BLaER1 (cell line): ENCODE results near the gene STON1.
"Not testable (repeated sequence)": the region's sequence is repeated elsewhere in the genome, so short reads cannot be mapped to it uniquely, and the experiment has no call there.

Experiments used
- H3K27ac ChIP-seq: shearing (Covaris generic); formaldehyde crosslinking; 2 replicates; pipeline ENCODE4 v1.8.1; 2022
- H3K27me3 ChIP-seq: shearing (Covaris generic); formaldehyde crosslinking; 2 replicates; pipeline ENCODE4 v1.8.1; 2022
- H3K36me3 ChIP-seq: shearing (Covaris generic); formaldehyde crosslinking; 2 replicates; pipeline ENCODE4 v1.8.1; 2022
- H3K4me1 ChIP-seq: shearing (Covaris generic); formaldehyde crosslinking; 2 replicates; pipeline ENCODE4 v1.8.1; 2022
- H3K4me2 ChIP-seq: shearing (Covaris generic); formaldehyde crosslinking; 2 replicates; pipeline ENCODE4 v1.8.1; 2022
- H3K4me3 ChIP-seq: shearing (Covaris generic); formaldehyde crosslinking; 2 replicates; pipeline ENCODE4 v1.8.1; 2022
- H3K9ac ChIP-seq: shearing (Covaris generic); formaldehyde crosslinking; 2 replicates; pipeline ENCODE4 v1.8.1; 2022
- H3K9me3 ChIP-seq: shearing (Covaris generic); formaldehyde crosslinking; 2 replicates; pipeline ENCODE4 v1.8.1; 2022
- H4K20me1 ChIP-seq: shearing (Covaris generic); formaldehyde crosslinking; 2 replicates; pipeline ENCODE4 v1.8.1; 2022
- Cebpa-rat ChIP-seq: shearing (Covaris generic); IDR thresholded peaks from 2 replicates; pipeline ENCODE4 v1.8.1; 2022

STON1 gene

DNA sequence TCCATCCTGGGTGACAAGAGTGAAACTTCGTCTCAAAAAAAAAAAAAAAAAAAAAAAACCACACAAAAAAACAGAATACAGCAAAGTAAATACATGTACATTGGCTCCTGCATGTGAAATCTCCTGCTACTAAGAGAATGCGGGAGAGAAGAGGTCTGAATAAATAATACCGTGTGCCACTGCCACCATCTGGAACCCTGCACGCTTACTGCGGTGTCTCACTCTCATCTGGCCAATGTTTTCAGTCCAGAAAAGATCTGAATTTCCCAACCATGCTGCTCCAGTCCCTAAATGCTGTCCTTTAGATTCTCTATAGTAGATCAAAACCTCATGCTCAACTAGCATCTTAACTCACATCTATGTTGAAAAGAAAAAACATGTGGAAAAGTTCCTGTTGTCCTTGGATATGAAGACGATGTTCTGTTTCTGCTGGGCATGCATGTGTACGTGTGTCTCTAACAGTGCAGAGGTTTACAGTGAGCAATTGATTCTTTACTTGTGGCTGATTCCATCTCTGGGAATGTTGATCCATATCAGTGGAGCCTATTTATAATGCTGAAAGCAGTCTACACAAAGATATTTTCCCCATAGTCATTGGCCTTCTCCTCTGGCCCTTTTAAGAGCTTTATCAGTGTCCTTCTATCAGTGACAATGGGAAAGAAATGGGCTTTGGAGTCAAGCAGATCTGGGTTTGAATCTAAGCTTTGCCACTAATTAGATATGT, 11.9 kb downstream of the STON1 start:
- H3K4me1 ChIP-seq = no peaks in the 10 kb centered on the region
- no peak overlapping the region for H3K9ac ChIP-seq
- H3K9me3 ChIP-seq = 0 out of 2 replicates have a peak, but pooled peaks cover 4% of the 10 kb centered on the region
- no peaks in the 10 kb centered on the region for H4K20me1 ChIP-seq
- no peak overlapping the region for H3K27ac ChIP-seq
- H3K27me3 ChIP-seq = no peaks in the 10 kb centered on the region
- no peak overlapping the region for H3K4me3 ChIP-seq
- H3K4me2 ChIP-seq = no peak overlapping the region
- H3K36me3 ChIP-seq = no peaks in the 10 kb centered on the region
- no peak for TF ChIP-seq Cebpa-rat

DNA sequence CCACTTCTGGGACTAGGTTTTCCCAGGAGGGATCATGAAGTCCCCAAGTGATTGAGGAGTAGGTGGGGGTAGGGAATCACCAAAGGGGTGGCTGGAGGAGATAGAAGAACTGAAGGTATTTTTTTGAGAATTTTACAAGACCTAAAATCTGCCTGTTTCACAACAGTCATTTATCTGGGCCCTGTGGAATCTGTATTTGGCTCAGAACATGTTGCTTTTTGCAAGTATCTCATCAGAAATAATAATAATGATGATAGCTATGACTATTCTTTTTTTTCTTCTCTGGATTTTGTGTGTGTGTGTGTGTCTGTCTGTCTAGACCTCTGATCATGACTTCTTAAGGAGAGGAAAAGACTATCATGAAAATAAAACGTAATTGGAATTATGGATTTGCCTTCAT, 13.9 kb downstream of the STON1 start:
- H3K4me3 ChIP-seq = no peak overlapping the region
- no peak overlapping the region for H3K9ac ChIP-seq
- no peaks in the 10 kb centered on the region for H3K4me1 ChIP-seq
- no peaks in the 10 kb centered on the region for H4K20me1 ChIP-seq
- H3K27me3 ChIP-seq = no peaks in the 10 kb centered on the region
- H3K36me3 ChIP-seq = no peaks in the 10 kb centered on the region
- H3K27ac ChIP-seq = no peak overlapping the region
- no peak overlapping the region for H3K4me2 ChIP-seq
- no peak for TF ChIP-seq Cebpa-rat
- 0 out of 2 replicates have a peak, but pooled peaks cover 4% of the 10 kb centered on the region for H3K9me3 ChIP-seq

DNA sequence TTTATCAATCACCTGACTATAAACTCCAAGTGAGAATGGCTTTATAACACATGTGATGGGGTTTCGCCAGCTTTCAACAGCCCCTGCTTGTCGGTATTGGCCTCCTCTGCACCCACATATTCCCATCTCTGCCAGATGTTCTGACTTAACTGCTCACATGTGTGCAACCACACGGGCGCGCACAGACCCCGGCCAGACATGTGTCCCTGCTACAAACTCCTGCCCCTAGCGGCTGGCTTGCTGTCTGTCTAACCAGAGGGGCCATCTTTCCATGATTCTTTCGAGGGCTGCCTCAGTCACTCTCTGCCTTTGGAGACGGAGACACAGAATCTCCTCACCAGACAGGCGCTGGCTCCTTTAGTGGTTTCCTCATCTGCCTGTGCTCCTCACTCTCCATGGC, 15.3 kb downstream of the STON1 start:
- H3K4me2 ChIP-seq = no peak overlapping the region
- H3K27ac ChIP-seq = no peak overlapping the region
- TF ChIP-seq Cebpa-rat = no peak

DNA sequence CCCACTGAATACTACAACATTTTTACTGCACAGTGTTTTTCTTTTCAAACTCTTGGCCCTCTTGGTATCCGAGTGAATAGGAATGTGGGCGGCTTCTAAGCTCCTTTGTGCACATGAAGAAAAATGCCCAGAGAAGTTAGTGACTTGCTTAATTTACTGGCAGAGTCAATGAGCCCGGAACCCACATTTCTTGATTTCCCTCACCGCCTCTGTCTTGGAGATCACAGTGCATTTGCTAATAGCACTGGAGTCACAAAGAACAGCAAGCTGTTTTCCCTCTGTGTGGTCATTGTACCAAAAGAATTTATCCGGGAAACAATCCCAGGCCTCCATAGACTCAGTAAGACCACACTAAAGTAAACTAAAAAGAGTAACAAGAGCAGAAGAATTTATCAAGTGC, 18.9 kb downstream of the STON1 start:
- Histone ChIP-seq H3K27ac (no peak overlapping the region), H3K4me3 (no peak overlapping the region), H4K20me1 (no peaks in the 10 kb centered on the region), H3K27me3 (no peaks in the 10 kb centered on the region), H3K9ac (no peak overlapping the region), H3K4me2 (no peak overlapping the region), H3K4me1 (no peaks in the 10 kb centered on the region), H3K36me3 (no peaks in the 10 kb centered on the region), H3K9me3 (peaks cover 5% of the 10 kb centered on the region; the same call in 1 of the 2 replicates)
- no peak for TF ChIP-seq Cebpa-rat

More for the DNA sequence above, 15.3 kb downstream of the STON1 start:
- no peak overlapping the region for H3K9ac ChIP-seq
- H3K4me3 ChIP-seq = no peak overlapping the region
- no peaks in the 10 kb centered on the region for H3K9me3 ChIP-seq
- H3K27me3 ChIP-seq = no peaks in the 10 kb centered on the region
- H4K20me1 ChIP-seq = no peaks in the 10 kb centered on the region
- H3K4me1 ChIP-seq = no peaks in the 10 kb centered on the region
- H3K36me3 ChIP-seq = no peaks in the 10 kb centered on the region

DNA sequence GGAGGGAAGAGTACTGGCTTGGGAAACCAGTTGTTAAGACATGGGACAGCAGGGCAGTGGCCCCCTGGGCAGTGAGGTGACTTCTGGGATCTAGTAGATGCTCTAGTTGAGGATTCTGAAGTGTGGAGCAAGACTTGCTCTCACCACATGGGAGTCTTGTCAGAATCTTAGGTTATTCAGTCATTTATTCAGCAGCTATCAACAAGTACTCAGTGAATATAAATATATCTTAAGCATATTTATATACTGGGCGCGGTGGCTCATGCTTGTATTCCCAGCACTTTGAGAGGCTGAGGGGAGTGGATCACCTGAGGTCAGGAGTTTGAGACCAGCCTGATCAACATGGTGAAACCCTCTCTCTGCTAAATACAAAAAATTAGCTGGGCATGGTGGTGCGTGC, 20.0 kb downstream of the STON1 start:
- peaks cover 5% of the 10 kb centered on the region; the same call in 1 of the 2 replicates for H3K9me3 ChIP-seq
- no peaks in the 10 kb centered on the region for H4K20me1 ChIP-seq
- H3K27ac ChIP-seq = no peak overlapping the region
- H3K9ac ChIP-seq = no peak overlapping the region
- H3K4me1 ChIP-seq = no peaks in the 10 kb centered on the region
- H3K4me2 ChIP-seq = no peak overlapping the region
- TF ChIP-seq Cebpa-rat = no peak
- H3K4me3 ChIP-seq = no peak overlapping the region
- H3K36me3 ChIP-seq = no peaks in the 10 kb centered on the region
- H3K27me3 ChIP-seq = no peaks in the 10 kb centered on the region

DNA sequence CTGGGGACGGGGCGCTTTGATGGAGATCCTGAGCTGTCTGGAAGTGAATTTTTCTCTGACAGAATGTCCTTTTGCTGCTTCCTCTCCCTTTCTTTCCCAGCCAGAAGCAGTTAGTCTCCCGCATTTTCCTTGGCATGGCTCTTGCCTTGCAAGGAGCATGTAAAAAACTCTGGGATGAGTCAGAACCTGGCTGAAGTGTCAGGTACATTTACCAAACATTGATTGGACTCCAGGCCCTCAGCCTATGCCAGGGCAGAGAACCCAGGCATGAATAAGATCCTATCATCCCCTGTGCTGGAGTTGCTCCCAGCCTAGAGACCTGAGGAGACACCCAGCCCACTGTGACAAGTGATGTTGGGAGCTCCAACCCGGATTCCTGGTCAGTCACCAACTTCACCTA, 21.6 kb downstream of the STON1 start:
- no peak overlapping the region for H3K9ac ChIP-seq
- no peaks in the 10 kb centered on the region for H3K4me1 ChIP-seq
- TF ChIP-seq Cebpa-rat = no peak
- H3K4me2 ChIP-seq = no peak overlapping the region
- no peak overlapping the region for H3K27ac ChIP-seq
- H3K9me3 ChIP-seq = peaks cover 5% of the 10 kb centered on the region; the same call in 1 of the 2 replicates
- H3K36me3 ChIP-seq = no peaks in the 10 kb centered on the region
- no peak overlapping the region for H3K4me3 ChIP-seq
- no peaks in the 10 kb centered on the region for H3K27me3 ChIP-seq
- H4K20me1 ChIP-seq = no peaks in the 10 kb centered on the region

DNA sequence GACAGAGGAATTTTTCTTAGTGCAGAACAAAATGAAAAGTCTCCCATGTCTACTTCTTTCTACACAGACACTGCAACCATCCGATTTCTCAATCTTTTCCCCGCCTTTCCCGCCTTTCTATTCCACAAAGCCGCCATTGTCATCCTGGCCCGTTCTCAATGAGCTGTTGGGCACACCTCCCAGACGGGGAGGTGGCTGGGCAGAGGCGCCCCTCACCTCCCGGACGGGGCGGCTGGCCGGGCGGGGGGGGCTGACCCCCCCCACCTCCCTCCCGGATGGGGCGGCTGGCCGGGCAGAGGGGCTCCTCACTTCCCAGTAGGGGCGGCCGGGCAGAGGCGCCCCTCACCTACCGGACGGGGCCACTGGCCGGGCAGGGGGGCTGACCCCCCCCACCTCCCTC, 25.1 kb downstream of the STON1 start:
- H3K4me3 ChIP-seq = not testable (repeated sequence)

DNA sequence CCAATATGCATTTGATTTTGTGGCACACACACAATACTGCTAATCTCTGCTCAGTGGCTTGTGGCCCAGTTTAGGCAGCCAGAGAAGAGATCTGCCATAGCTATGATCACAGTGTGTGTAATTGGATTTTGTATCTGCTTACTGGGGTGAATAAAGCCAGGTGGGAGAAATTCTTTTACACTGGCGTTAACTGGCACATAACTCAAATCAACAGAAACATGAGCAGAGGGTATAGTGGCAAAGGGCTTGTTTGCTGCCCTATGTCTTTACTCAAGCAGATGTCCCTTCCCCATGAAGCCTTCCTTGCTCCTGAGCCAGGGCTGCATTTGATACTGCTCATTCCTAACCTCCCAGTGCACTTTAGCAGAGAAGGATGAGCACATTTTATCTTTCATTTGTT, 28.5 kb downstream of the STON1 start:
- Histone ChIP-seq H4K20me1 (no peaks in the 10 kb centered on the region), H3K4me3 (no peak overlapping the region), H3K4me1 (peaks cover 22% of the 10 kb centered on the region), H3K4me2 (no peak overlapping the region), H3K36me3 (no peaks in the 10 kb centered on the region), H3K27ac (no peak overlapping the region), H3K27me3 (no peaks in the 10 kb centered on the region), H3K9me3 (no peaks in the 10 kb centered on the region), H3K9ac (no peak overlapping the region)
- TF ChIP-seq Cebpa-rat = no peak

More for the DNA sequence above, 25.1 kb downstream of the STON1 start:
- H3K4me2 ChIP-seq, H3K9me3 ChIP-seq, H3K36me3 ChIP-seq, H3K9ac ChIP-seq, H4K20me1 ChIP-seq, H3K27ac ChIP-seq, H3K27me3 ChIP-seq: not testable (repeated sequence)
- peaks cover 11% of the 10 kb centered on the region for H3K4me1 ChIP-seq

DNA sequence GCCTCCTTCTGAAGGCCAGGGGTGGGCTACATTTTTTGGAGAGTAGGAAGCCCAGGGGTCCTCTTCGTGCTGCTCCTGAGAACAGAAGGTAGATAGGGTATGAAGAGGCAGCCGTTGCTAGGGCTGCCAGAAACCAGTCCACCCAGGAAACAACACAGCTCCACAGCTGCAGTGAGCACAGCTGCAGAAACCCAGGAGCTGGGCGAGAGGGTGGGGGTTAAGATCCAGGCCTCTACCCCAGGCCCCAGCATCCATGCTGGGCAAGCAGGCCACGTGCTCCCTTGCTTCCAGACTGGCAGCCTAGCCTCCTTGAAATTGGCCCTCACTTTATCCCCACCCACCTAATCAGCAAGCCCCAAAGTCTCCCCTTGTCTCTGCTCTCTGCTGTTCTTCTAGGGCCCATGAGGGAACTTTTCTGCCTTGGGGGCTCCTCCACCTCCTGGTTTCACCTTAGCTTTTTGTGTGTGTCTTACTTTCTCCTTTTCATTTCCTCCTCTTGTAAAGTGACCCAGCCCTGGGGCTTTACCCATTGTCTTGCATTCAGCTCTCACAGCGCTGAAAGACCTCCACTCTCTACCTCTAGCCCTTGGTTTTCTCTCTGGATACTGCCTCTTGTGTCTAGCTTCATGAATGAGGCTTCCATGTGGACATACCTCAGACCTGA, 30.7 kb downstream of the STON1 start:
- H3K4me1 ChIP-seq = peaks cover 22% of the 10 kb centered on the region
- no peak for TF ChIP-seq Cebpa-rat
- H3K36me3 ChIP-seq = no peaks in the 10 kb centered on the region
- peak overlapping the region; percentile 77 for H3K4me2 ChIP-seq
- no peaks in the 10 kb centered on the region for H3K27me3 ChIP-seq
- peak overlapping the region; percentile 64 for H3K9ac ChIP-seq
- H4K20me1 ChIP-seq = no peaks in the 10 kb centered on the region
- peak overlapping the region; percentile 80 for H3K27ac ChIP-seq
- no peaks in the 10 kb centered on the region for H3K9me3 ChIP-seq
- H3K4me3 ChIP-seq = no peak overlapping the region

DNA sequence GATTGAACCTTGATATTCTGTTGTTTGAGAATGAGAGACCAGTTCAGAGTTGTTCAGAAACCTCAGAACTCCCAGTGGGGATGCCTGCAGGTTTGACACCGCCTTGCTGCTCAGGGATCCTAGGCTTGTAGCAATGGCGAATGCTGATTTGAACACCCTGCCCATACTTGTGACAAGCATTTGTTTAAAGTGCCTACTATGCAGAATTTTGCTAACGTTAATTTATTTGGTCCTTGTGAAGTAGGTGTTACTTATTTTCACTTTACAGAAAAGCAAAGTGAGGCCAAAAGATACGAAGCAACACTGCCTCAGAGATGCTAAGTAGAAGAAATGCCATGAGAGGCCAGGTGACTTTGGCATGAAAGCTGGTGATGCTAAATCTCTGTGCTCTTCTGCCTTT, 32.3 kb downstream of the STON1 start:
- H3K9me3 ChIP-seq = no peaks in the 10 kb centered on the region
- TF ChIP-seq Cebpa-rat = no peak
- H3K27ac ChIP-seq = no peak overlapping the region
- H3K4me3 ChIP-seq = no peak overlapping the region
- H3K9ac ChIP-seq = no peak overlapping the region
- no peaks in the 10 kb centered on the region for H3K36me3 ChIP-seq
- peaks cover 22% of the 10 kb centered on the region for H3K4me1 ChIP-seq
- H3K27me3 ChIP-seq = no peaks in the 10 kb centered on the region
- no peak overlapping the region for H3K4me2 ChIP-seq
- H4K20me1 ChIP-seq = no peaks in the 10 kb centered on the region
